ENCODE measurements around the gene PREPL.
"Not testable (repeated sequence)": the region's sequence is repeated elsewhere in the genome, so short reads cannot be mapped to it uniquely, and the experiment has no call there.

Gene PREPL

GRCh38 chr2:44361330-44362206, at the start of gene PREPL, which contains the start of gene CAMKMT:
TSS of gene PREPL (minus strand) at chr2:44361494. CDS start at chr2:44346342, 15,152 bp downstream.
TSS of gene CAMKMT (plus strand) at chr2:44361947.
- DNase-seq (ENCODE audit: low read depth), result peak; percentile 98

- no peak for DNase-seq (ENCODE audit: low read depth)
Measured at GRCh38 chr2:44398243-44398897, 37.1 kb upstream of the PREPL start.

- DNase-seq (ENCODE audit: low read depth), result peak; percentile 30
Measured at GRCh38 chr2:44397447-44398175, 36.3 kb upstream of the PREPL start.

- peak; percentile 4 for DNase-seq (ENCODE audit: low read depth)
Measured at GRCh38 chr2:44392338-44392943, 31.1 kb upstream of the PREPL start.

- no peak for DNase-seq (ENCODE audit: low read depth)
Measured at GRCh38 chr2:44389895-44390294, 28.6 kb upstream of the PREPL start.

- DNase-seq (ENCODE audit: low read depth), result no peak
Measured at GRCh38 chr2:44388877-44389276, 27.6 kb upstream of the PREPL start.

GRCh38 chr2:44385226-44385625, 23.9 kb upstream of the PREPL start:
- not testable (repeated sequence) for DNase-seq (ENCODE audit: low read depth)

- DNase-seq (ENCODE audit: low read depth), result no peak
Measured at GRCh38 chr2:44377486-44377885, 16.2 kb upstream of the PREPL start.

- DNase-seq (ENCODE audit: low read depth), result no peak
Measured at GRCh38 chr2:44372246-44372645, 11.0 kb upstream of the PREPL start.

GRCh38 chr2:44371445-44371844, 10.2 kb upstream of the PREPL start:
- no peak for DNase-seq (ENCODE audit: low read depth)

- DNase-seq (ENCODE audit: low read depth), result no peak
Measured at GRCh38 chr2:44369392-44369791, 8.1 kb upstream of the PREPL start.

- DNase-seq (ENCODE audit: low read depth), result no peak
Measured at GRCh38 chr2:44367591-44367990, 6.3 kb upstream of the PREPL start.

- no peak for DNase-seq (ENCODE audit: low read depth)
Measured at GRCh38 chr2:44364604-44365003, 3.3 kb upstream of the PREPL start.

GRCh38 chr2:44362207-44363015, 1.1 kb upstream of the PREPL start:
- peak; percentile 53 for DNase-seq (ENCODE audit: low read depth)

- no peak for DNase-seq (ENCODE audit: low read depth)
Measured at GRCh38 chr2:44360749-44361329, 455 bp downstream of the PREPL start.

- no peak for DNase-seq (ENCODE audit: low read depth)
Measured at GRCh38 chr2:44358503-44358902, 2.8 kb downstream of the PREPL start.

GRCh38 chr2:44354761-44355160, 6.5 kb downstream of the PREPL start:
- no peak for DNase-seq (ENCODE audit: low read depth)

- no peak for DNase-seq (ENCODE audit: low read depth)
Measured at GRCh38 chr2:44352510-44352909, 8.8 kb downstream of the PREPL start.

- peak; percentile 71 for DNase-seq (ENCODE audit: low read depth)
Measured at GRCh38 chr2:44351676-44352075, 9.6 kb downstream of the PREPL start.

- DNase-seq (ENCODE audit: low read depth), result peak; percentile 11
Measured at GRCh38 chr2:44351088-44351487, 10.2 kb downstream of the PREPL start.

- DNase-seq (ENCODE audit: low read depth), result no peak
Measured at GRCh38 chr2:44349506-44349905, 11.8 kb downstream of the PREPL start.

All from fibroblast of gingiva (primary cell).